Thyroid gland (tissue), 4 donors: ENCODE data around the gene VPS26C. TPM values are rescaled to one million over a fixed set of nuclear protein-coding genes. Genes with fewer than 3 reads are reported as not detected.

Source experiments
- DNase-seq, 2 donors: peaks; one replicate each; pipeline ENCODE4 v3.0.0-alpha.2; 2019
- H3K27ac ChIP-seq, 3 donors: fragments of 200-600 bp; sonication (generic); 1 replicate in 2 of 3; 2 replicates in 1 of 3; pipeline ENCODE4 v1.5.1; 2016 to 2019; ENCODE audit warnings: mild to moderate bottlenecking in 1 of 3, moderate library complexity in 1 of 3
- H3K27me3 ChIP-seq: fragments of 200-600 bp; sonication (generic); one replicate; pipeline ENCODE4 v1.5.1; 2019
- H3K36me3 ChIP-seq, 2 donors: fragments of 200-600 bp; sonication (generic); one replicate each; pipeline ENCODE4 v1.5.1; 2016 to 2019
- H3K4me1 ChIP-seq, 2 donors: fragments of 200-600 bp; sonication (generic); one replicate each; pipeline ENCODE4 v1.5.1; 2017 to 2019
- H3K4me3 ChIP-seq, 3 donors: fragments of 200-600 bp; sonication (generic); replicated peaks in 1 of 3; 1 replicate in 2 of 3; 2 replicates in 1 of 3; pipeline ENCODE4 v1.5.1; 2016; ENCODE audit warnings: mild to moderate bottlenecking in 1 of 3
- H3K9me3 ChIP-seq: fragments of 200-600 bp; sonication (generic); one replicate; pipeline ENCODE4 v1.5.1; 2017
- CTCF ChIP-seq, 6 experiments: fragments of 200-600 bp in 3 of 6; fragments of 450-650 bp in 3 of 6; sonication (generic) in 3 of 6; IDR thresholded peaks; one replicate each; pipeline ENCODE4 v1.5.1; 2016 to 2019; ENCODE audit warnings: antibody characterized with exemption in 6 of 6, mild to moderate bottlenecking in 2 of 6, inconsistent platforms in 1 of 6, moderate library complexity in 1 of 6
- POLR2A ChIP-seq, 2 donors: fragments of 450-650 bp; IDR thresholded peaks; one replicate each; pipeline ENCODE4 v1.6.1; 2017; ENCODE audit warnings: antibody characterized with exemption in 2 of 2, mild to moderate bottlenecking in 2 of 2, moderate library complexity in 1 of 2
- WGBS, 2 donors: methylation state at CpG; one replicate each; pipeline ENCODE4 v1.1.5; 2017; 5-methylcytosine and 5-hydroxymethylcytosine counted together
- intact Hi-C: fragments of 100-400 bp; cut with DNase I; formaldehyde crosslinking; loops from one replicate; pipeline ENCODE4 v1.15.1; 2023
- total RNA-seq, 4 donors: library from RNA; depleted of rRNA; stranded (reverse); fragments of >200 nt; gene quantifications; one replicate each; pipeline ENCODE4 v1.2.3, GENCODE V29; 2016

The VPS26C gene
- total RNA-seq, 4 donors from 2014 or later = 44.8 to 76.2 (median 62.0) TPM

- TF ChIP-seq CTCF (IDR thresholded peaks at IDR 0.05) (no peak), POLR2A (IDR thresholded peaks at IDR 0.05) (no peak)
- intact Hi-C loops = no loop called here
These were observed 3.6 kb upstream of the VPS26C start for GRCh38 chr21:37270576-37271365.

GRCh38 chr21:37269481-37269880 lies 2.3 kb upstream of the VPS26C start:
- intact Hi-C loops = loop anchor here (2.0 to 10.0 kb wide), 3 partner anchors 93 to 295 kb away; partner anchors contain the start of genes PIGP and TTC3
- H3K9me3 ChIP-seq = no peaks in the 10 kb centered on the region
- TF ChIP-seq CTCF (IDR thresholded peaks at IDR 0.05) = no peak
- no peak for TF ChIP-seq POLR2A (IDR thresholded peaks at IDR 0.05)
- H3K27me3 ChIP-seq = no peaks in the 10 kb centered on the region
- no peaks in the 10 kb centered on the region for H3K36me3 ChIP-seq
- DNase-seq = no peak
- H3K4me3 ChIP-seq = no peak overlapping the region
- no peak overlapping the region for H3K27ac ChIP-seq
- H3K4me1 ChIP-seq = peaks cover 13 to 16% of the 10 kb centered on the region in 2 donors
- 93 to 94% methylated on average over 11 of the region's 11 CpGs for WGBS, 2 donors

More at GRCh38 chr21:37270576-37271365, 3.6 kb upstream of the VPS26C start:
- DNase-seq = no peak
- H3K27me3 ChIP-seq = no peaks in the 10 kb centered on the region
- H3K4me3 ChIP-seq = no peak overlapping the region
- WGBS, 2 donors = 90 to 91% methylated on average over 8 of the region's 8 CpGs
- H3K4me1 ChIP-seq = peaks cover 8 to 14% of the 10 kb centered on the region in 2 donors
- no peaks in the 10 kb centered on the region for H3K9me3 ChIP-seq
- H3K27ac ChIP-seq = no peak overlapping the region
- no peaks in the 10 kb centered on the region for H3K36me3 ChIP-seq

GRCh38 chr21:37268186-37268503 lies 1.0 kb upstream of the VPS26C start:
- Histone ChIP-seq H3K4me1 (peaks cover 13 to 16% of the 10 kb centered on the region in 2 donors), H3K27ac (peak overlapping the region; percentile 91 to 98 (median 97)), H3K4me3 (peak overlapping the region; percentile 16 to 99 (median 18)), H3K9me3 (no peaks in the 10 kb centered on the region), H3K27me3 (no peaks in the 10 kb centered on the region), H3K36me3 (no peaks in the 10 kb centered on the region)
- intact Hi-C loops = loop anchor here (2.0 to 10.0 kb wide), 3 partner anchors 95 to 297 kb away; partner anchors contain the start of genes PIGP and TTC3
- WGBS, 2 donors = 1 to 2% methylated on average over 7 of the region's 7 CpGs
- TF ChIP-seq POLR2A (IDR thresholded peaks at IDR 0.05) = no peak
- no peak for TF ChIP-seq CTCF (IDR thresholded peaks at IDR 0.05)
- DNase-seq = no peak

- DNase-seq = peak in 1 of 2 donors; percentile 61
- H3K27me3 ChIP-seq = no peaks in the 10 kb centered on the region
- peak overlapping the region; percentile 50 to 99 (median 88) for H3K4me3 ChIP-seq
- H3K27ac ChIP-seq = peak overlapping the region; percentile 82 to 98 (median 97)
- WGBS, 2 donors = 3 to 7% methylated on average over 16 to 29 of the region's 39 CpGs
- TF ChIP-seq POLR2A (IDR thresholded peaks at IDR 0.05) = no peak
- H3K36me3 ChIP-seq = no peaks in the 10 kb centered on the region
- H3K9me3 ChIP-seq = no peaks in the 10 kb centered on the region
- H3K4me1 ChIP-seq = peaks cover 13 to 16% of the 10 kb centered on the region in 2 donors
- intact Hi-C loops = loop anchor here (5.0 to 10.0 kb wide), 2 partner anchors 194 to 298 kb away; partner anchors contain the start of genes PIGP and TTC3
These were observed 466 bp downstream of the VPS26C start for GRCh38 chr21:37266515-37267221.

- Histone ChIP-seq H3K36me3 (no peaks in the 10 kb centered on the region), H3K4me1 (peaks cover 13 to 16% of the 10 kb centered on the region in 2 donors), H3K4me3 (no peak overlapping the region), H3K27ac (no peak overlapping the region), H3K27me3 (no peaks in the 10 kb centered on the region), H3K9me3 (no peaks in the 10 kb centered on the region)
- DNase-seq = no peak
- 89 to 96% methylated on average over 4 of the region's 4 CpGs for WGBS, 2 donors
- TF ChIP-seq CTCF (IDR thresholded peaks at IDR 0.05) = no peak
- no peak for TF ChIP-seq POLR2A (IDR thresholded peaks at IDR 0.05)
- intact Hi-C loops = loop anchor here (5.0 to 10.0 kb wide), 2 partner anchors 193 to 300 kb away; partner anchors contain the start of genes PIGP and TTC3
These were observed 2.3 kb downstream of the VPS26C start for GRCh38 chr21:37264808-37265207.
